SKM-1 (cell line): Measurements from ENCODE around the gene STEAP1B.

Experiments used
- DNase-seq: peaks from one replicate; lab custom pipeline; 2025; ENCODE audit not compliant: unreplicated experiment; lab: John Stamatoyannopoulos, UW

Gene STEAP1B

GRCh38 chr7:22403344-22403743, 96.6 kb downstream of the STEAP1B start:
- no peak for DNase-seq

- DNase-seq, result no peak
Measured at GRCh38 chr7:22402250-22402649, 97.7 kb downstream of the STEAP1B start.

GRCh38 chr7:22400936-22401553, 98.9 kb downstream of the STEAP1B start:
- DNase-seq, result no peak

- no peak for DNase-seq
Measured at GRCh38 chr7:22400150-22400814, 99.7 kb downstream of the STEAP1B start.

GRCh38 chr7:22399546-22399945, 100.4 kb downstream of the STEAP1B start:
- DNase-seq, result no peak

- no peak for DNase-seq
Measured at GRCh38 chr7:22399091-22399490, 100.9 kb downstream of the STEAP1B start.

- DNase-seq, result no peak
Measured at GRCh38 chr7:22397981-22398380, 102.0 kb downstream of the STEAP1B start.

GRCh38 chr7:22395222-22395621, 104.8 kb downstream of the STEAP1B start:
- no peak for DNase-seq

- DNase-seq, result no peak
Measured at GRCh38 chr7:22394739-22395138, 105.2 kb downstream of the STEAP1B start.

GRCh38 chr7:22393913-22394729, 105.9 kb downstream of the STEAP1B start:
- no peak for DNase-seq

GRCh38 chr7:22390516-22390915, 109.5 kb downstream of the STEAP1B start:
- DNase-seq, result no peak

GRCh38 chr7:22389892-22390291, 110.1 kb downstream of the STEAP1B start:
- no peak for DNase-seq

GRCh38 chr7:22387583-22387982, 112.4 kb downstream of the STEAP1B start:
- DNase-seq, result no peak

- no peak for DNase-seq
Measured at GRCh38 chr7:22386865-22387264, 113.1 kb downstream of the STEAP1B start.

GRCh38 chr7:22386206-22386858, 113.7 kb downstream of the STEAP1B start:
- DNase-seq, result no peak

GRCh38 chr7:22385326-22385725, 114.7 kb downstream of the STEAP1B start:
- DNase-seq, result no peak

- no peak for DNase-seq
Measured at GRCh38 chr7:22380333-22380732, 119.7 kb downstream of the STEAP1B start.

- DNase-seq, result no peak
Measured at GRCh38 chr7:22378199-22378980, 121.6 kb downstream of the STEAP1B start.

GRCh38 chr7:22377703-22378102, 122.3 kb downstream of the STEAP1B start:
- DNase-seq, result no peak

GRCh38 chr7:22375359-22376048, 124.5 kb downstream of the STEAP1B start:
- no peak for DNase-seq
